8988T (cell line): Measurements from ENCODE around the gene PNKD.

ENCODE experiments used
- DNase-seq: peaks from one replicate; pipeline ENCODE4 v3.0.0; 2011

The PNKD gene

DNA sequence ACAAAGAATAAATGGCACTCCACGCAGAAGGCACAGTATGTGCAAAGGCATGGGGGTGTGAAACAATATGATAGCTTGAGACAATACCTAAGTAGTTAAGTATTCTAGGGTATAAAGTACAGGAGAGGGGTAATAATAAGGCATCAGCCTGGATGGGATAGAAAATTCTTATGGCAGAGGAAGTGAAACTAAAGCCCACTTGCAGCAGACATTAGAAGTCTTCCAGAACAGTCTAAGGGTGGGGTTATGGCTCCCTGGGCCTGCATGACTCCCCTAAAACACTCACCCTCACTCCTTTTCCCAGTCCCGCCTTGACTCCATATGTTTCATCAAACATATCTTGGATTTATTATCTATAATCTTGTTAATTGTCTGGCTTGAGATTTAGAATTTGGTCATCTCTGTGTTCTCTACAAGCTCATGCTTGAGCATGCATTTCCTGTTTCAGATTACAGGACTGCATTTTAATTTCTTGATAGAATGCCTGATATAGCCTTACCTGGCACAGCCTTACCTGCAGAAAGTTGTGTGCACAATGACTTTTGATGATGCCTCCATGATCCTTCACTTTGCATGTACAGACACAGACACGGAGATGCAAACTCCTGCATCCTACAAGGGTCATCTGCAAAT is 50.5 kb downstream of the PNKD start:
- no peak for DNase-seq

DNA sequence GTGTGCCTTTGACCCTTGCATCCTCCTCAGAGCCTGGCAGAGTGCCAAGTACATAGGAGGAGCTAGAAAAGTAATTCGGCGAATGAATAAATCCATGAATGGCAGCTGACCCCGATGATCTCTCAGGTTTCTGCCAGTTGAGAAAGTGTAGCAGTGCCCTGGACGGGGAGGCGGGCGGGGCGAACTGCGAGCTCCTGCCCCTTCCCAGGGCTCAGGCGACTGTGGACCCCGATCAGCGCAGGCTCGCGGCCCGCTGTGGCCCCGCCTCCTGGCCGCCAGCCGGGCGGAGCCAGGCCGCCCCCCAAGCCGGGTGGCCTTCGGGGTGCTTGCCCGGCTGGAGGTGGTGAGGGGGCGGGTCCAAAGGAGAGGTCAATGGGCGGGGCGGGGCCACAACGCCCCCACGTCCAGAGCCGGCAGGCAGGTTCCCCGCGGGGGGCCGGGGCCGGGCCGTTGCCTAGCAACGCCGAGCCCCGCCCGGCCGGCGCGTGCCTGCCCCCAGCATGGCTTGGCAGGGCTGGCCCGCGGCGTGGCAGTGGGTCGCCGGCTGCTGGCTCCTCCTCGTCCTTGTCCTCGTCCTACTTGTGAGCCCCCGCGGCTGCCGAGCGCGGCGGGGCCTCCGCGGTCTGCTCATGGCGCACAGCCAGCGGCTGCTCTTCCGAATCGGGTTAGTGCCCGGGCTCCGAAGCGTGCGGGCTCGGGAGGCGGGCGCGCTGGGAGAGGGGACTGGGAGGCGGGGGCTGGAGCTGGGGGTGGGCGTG is 52.6 kb downstream of the PNKD start:
- DNase-seq, result peak; percentile 86

DNA sequence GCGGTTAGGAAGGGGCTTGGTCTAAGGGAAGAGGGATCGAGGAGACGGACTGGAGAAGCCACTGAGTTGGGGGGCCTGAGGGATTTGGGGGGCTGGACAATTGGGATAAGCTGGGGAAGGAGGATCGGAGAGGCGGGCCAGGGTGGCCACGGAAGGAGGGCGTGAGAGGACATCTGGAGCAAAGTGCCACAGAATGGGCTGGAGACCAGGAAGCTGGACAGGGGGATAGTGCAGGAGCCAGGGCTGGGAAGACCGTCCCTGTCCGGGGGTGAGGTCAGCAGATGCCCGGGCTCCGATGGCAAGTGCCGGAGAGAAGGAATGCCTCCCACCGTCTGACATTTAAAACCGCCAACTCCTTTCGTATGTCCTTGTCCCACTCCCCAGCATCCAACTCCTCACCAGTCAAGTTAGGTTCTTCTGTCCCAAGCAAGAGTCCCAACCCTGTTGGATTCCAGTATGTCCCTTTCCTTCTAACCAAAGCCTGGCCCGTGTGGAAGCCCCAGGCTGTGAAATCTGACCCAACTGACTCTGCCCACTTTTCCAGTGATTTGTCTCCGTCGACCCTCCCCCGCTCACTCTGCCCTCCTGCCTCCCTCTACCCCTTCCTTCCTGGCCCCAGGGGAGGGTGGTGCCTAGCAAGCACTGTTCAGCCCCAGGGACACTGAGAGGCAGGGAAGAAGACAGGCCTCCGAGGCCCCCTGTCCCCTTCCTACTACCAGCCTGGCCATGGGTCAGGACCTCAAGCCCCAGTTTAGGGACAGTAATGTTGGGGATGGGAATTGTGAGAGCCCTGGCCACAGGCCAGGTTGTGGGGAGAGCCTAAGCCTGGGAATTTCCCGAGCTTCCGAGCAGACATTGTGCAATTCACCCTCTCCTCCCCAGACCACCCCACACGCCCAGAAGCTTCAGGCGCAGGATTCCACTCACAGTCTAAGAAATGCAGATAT is 53.5 kb downstream of the PNKD start:
- DNase-seq, result no peak

DNA sequence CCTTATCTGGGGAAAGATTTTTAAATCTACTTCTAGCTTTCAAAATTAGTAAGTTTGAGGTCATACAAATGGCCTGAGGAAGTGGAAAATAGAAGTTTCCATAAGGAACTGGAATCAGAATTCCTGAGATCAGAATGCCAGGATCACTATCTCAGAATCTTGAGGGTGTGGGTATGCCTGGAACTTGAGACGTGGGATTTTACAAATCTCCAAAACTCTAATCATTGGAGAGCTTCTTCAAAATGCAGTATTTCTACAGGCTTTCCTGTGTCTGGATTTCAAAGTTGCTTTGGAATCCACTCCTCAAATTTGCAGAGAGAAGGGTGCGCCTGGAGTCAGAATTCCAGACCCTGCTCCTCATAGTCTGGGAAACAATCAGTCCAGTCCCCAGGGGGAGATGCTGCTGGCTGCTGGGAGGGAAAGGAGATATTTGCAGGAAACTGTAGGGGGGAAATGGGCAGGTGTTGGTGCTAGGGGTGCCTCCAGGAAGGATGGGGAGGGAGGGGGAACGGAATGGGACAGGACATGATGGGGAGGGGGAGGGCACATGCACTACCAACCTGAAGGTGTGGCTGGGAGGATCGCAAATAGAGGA is 55.3 kb downstream of the PNKD start:
- DNase-seq, result no peak

DNA sequence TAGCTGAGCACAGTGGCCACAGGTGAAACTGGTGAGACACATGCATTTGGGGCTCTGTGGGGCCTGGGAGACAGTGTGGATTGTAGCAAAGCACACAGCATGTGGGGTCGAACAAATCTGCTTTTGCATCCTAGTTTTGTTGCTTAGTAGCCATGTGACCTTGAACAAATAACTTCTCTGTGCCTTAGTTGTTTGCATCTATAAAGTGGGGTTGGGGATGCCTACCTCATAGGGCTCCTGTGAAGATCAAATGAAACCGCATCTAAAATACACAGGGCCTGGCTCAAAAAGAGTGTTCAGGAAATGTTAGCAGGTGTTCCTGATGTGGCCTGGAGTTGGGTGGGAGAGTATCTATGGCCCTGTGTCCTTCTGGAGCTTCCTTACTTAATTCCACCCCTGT is 56.0 kb downstream of the PNKD start:
- DNase-seq, result no peak

DNA sequence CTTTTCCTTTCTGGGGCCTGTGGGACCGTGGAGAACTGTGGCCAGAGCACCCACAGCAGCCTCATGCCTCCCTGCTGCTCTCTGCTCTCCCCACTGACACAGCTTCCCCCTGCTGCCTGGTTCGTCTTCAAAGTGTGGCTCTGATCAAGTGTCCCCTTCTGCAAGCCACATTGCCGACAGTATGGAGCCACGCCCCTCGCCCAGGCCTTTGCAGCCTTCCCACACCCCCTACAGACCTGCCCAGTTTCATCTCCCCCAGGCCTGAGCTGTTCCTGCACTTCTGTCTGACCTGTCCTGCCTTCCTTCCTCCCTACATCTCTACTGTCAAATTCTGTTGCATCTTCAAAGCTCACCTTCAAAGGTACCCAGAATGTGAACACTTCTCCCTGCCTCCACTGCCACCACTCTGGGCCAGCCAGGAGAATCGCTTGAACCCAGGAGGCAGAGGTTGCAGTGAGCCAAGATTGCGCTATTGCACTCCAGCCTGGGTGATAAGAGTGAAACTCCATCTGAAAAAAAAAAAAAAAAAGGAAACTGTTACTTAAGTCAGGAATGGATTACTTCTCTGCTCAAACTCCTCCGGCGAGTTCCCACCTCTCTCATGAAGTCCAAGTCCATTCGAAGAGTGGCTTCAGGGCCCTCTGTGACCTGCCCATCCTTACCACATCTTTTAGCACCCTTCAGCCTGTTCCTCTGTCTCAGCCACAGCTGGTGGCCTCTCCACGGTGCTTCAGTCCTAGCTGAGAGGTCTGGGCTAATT is 57.3 kb downstream of the PNKD start:
- no peak for DNase-seq

DNA sequence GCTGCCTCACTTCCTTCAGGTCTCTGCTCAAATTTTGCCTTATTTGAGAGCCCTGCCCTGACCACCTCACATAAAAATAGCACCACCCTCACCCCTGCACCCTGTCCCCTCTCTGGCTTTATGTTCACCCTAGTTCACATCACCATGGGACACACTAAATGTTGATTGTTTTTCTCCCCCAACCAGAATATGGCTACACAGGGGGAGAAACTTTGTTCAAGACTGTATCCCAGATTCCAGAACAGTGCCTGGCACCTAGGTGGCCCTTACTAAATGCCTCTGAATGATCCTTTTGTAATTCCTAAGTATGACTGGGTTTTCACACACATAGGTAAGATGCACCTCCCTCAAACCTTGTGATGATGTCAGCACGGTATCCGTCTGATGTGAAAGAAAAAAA is 58.0 kb downstream of the PNKD start:
- DNase-seq, result no peak

DNA sequence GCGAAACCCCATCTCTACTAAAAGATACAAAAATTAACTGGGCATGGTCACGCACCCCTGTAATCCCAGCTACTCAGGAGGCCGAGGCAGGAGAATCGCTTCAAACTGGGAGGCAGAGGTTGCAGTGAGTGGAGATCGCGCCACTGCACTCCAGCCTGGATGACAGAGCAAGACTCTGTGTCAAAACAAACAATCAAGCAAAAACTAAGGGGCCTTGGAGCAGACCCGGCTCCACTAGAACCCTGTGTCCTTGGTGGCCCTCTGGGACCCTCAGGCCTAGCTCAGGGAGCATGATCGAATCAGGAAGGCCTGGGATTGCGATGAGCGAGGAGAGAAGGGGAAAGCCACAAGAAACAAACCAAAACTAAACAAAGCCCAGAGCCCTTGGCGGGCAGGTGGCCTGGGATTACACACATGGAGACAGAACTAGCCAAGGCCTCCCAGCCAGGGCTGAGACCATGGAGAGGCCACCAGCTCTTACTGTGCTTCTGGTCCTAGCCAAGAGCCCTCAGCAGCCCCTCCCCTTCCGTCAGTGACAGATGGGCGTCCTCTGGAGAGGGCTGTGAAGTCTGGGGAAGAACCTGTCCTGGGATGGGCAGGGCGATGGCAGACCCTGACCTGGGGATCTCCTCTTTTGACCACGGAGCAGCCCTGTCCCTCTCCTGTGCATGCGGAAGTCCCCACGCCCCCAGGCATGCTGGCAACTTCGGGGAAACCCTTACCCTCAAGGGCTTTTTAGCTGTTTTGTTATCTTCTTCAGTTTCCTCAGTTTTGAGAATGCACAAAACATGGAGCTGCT is 58.9 kb downstream of the PNKD start:
- DNase-seq, result no peak

DNA sequence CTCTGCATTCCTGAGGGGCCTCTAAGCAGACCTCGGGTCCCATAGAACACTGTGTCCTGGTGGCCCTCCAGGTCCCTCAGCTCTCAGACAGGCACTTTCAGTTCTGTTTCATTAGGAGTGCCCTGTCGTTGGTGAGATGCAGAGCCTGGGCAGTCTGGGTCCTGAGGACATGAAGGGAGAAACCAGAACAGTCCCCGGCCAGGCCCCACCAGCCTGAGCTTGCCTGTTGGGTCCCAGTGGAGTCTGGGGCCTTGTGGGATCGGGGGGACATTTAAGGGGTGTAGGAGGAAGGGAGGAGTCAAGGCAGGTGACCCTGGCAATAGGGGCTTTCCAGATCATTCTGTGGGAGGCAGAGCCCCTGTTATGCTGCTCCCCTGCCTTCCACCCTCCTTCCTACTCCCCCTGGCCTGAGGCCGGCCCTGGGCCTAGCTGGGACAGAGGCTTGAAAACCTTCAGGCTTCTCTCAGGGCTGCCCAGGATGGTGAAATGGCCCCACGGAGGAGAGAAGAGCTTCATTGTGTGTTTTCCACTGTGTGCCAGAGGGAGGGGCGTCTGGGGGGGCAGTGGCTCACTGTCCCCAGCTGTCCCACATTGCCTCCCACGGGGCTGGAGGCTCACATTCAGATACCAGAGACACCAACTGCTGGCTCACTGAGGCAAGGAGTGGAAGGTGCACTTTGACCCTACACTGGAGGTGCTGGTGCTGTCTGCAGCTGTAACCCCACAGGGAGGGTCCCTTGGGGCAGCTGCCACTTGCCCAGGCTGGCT is 59.7 kb downstream of the PNKD start:
- DNase-seq, result no peak

DNA sequence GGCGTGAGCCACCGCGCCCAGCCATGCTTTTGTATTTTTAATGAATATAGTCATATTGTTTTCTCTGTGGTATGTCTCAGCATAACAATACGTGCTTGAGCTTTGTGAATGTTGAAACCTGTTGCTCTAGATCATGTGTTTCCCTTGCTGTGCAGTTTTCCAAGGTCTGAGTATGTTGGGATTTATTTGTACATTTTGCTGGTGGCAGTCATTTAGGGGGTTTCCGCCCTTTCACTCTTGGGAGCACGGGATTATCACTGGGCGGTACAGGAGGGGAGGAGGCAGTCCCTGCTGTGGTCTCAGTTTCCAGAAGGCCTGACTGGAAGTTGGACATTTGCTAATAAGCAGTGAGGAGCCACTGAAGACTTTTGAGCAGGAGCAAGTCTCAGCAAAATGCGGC is 61.4 kb downstream of the PNKD start:
- DNase-seq, result no peak

DNA sequence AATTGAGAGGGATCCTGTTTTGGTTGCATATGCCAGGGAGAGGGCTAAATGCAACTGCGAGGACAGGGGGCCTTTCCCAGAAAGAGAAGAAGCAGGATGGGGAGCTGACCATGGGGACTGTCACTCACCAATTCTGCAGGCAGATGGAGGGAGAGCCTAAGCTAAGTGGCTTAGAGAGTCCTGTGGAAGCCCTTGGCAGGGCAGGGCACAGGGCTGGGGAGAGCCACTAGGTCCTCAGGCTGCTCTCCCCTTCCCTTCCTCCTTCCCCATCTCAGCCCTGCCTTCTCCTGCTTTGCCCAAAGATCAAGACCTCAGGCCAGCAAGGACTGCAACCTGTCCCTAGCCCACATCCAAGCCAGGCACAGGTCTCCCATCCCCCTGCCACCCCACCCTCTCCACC is 62.0 kb downstream of the PNKD start:
- no peak for DNase-seq

DNA sequence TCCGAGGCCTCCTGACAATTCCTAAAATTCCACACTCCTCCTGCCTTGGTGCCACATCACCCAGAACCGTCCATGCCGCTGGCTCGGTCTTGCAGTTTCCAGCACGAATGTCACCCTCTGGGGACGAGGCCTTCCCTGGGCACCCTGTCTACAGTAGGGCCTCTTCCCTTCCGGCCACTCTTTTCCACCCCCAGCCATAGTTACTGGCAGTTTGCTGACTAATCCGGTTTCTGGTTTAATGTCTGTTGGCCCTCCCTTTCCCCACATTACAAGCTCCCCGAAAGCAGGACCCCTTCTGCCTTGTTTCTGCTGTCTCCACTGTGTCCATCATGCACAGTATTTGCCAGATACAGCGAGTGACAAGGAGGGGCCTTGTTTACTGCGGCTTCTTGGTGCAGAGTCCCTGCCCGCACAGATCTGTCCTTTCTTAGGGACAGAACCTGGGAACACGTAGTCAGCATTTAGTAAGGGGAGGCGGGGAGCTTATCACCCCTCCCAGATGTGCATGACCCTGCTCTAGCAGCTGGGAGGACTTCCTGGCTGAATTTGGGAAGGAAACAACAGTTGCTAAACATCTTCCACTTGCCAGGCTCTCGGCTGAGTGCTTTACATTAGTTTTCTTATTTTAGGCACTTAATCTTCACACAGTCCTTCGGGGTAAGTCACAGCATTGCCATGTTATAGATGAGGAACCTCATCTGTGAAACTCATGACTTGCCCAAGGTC is 62.8 kb downstream of the PNKD start:
- DNase-seq, result no peak

DNA sequence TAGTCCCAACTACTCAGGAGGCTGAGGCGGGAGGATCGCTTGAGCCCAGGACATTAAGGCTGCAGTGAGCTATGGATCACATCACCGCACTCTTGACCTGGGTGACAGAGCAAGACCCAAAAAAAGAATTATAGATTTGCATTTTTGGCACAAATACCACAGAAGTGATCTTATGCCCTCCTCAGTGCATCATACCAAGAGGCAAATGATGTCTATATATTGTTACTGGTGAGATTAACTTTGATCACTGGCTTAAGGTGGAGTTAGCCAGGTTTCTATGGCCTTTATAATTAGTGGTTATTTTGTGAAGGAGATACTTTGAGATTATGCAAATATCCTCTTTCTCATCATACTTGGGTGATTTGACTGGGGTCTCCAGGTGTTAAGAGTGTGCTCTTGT is 64.2 kb downstream of the PNKD start:
- no peak for DNase-seq

DNA sequence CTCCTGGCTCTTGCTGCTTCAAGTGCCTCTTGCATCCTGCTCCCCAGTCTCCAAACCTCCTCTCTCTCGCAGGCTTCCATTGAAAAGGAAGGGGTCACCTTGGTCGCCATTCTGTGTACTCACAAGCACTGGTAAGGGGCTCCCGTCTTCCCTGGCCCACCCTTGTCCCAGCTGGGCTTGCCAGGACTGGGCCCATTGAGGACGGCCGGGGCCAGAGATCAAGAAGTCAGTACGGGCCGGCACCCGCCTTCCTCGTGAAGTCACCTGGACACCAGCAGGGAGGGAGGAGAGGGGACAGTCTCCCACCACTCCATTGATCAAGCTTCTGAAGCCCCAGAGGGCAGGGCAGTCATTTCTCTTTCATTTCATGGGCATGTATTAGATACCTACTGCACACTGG is 70.3 kb downstream of the PNKD start:
- DNase-seq, result no peak

DNA sequence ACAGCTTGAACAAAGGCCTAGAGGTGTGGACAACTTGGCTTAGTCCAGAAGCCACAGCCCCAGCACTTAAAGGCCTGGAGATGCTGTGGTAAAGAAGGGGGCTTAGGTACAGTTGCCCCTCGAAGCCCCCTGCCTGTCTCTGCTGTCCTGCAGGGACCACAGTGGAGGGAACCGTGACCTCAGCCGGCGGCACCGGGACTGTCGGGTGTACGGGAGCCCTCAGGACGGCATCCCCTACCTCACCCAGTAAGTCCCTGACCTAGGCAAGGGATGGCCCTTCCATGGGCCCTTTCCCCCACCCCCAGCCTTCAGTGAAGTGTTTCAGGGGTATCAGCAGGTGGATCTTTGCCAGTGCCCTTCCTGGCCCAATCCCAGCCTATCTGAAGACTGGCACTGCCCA is 71.1 kb downstream of the PNKD start:
- no peak for DNase-seq

DNA sequence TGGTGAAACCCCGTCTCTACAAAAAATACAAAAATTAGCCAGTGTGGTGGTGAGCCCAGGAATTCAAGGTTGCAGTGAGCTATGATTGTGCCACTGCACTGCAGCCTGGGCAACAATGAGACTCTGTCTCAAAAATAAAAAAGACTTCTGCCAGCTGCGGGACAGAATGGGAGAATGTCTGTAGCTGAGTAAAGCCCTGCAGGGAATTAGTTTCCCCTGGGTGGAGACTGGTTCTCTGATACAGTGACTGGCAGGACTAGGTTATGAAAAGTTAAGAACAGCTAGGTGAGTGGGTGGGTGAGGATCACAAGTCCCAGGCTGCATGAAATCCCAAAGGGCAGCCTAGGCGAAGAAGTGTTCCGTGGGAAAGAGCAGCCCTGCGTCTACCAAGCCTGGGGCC is 72.5 kb downstream of the PNKD start:
- DNase-seq, result no peak

DNA sequence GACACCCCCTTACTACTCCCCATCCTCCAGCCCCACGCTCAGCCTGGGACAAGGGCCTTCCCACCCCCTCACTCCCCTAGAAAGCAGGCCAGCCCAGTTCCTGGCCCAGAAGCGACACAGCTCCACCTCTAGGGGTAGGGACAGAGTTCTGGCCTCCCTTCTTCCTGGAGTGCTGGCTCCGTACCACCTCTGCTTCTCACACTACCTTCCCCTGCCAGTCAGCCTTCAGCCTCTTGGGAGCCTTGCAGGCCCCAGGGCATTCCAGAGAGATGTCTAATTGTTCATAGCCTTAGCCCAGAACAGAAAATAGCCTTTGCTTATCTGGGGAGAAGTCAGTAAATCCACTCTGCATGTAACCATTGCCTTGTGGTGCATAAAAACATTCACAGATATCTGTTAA is 73.3 kb downstream of the PNKD start:
- DNase-seq, result no peak

DNA sequence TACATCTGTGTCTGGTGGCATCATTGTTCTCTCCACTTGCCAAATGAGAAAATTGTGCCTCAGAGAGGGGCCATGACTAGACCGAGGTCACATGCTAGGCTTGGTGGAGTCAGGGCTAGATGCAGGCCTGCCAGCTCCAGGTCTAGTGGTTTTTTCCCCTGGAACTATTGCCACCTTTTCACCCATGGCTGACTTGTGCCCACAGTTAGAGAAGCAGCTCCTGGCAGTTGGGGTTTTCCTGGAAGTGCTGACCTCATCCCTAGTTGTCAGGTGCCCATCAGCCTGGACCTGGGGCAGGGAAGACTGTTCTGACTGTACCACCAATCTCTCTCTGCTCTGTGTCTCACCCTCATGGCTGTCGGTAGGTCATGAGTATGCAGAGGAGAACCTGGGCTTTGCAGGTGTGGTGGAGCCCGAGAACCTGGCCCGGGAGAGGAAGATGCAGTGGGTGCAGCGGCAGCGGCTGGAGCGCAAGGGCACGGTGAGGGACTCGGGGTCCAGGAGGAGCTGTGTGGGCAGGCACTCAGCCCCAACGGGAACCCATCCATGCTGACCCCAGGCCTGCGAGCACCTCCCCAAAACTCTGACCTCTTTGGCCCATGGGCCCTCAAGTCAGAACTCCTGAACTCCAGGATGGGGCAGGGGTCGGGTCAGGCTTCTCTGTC is 73.9 kb downstream of the PNKD start:
- no peak for DNase-seq

DNA sequence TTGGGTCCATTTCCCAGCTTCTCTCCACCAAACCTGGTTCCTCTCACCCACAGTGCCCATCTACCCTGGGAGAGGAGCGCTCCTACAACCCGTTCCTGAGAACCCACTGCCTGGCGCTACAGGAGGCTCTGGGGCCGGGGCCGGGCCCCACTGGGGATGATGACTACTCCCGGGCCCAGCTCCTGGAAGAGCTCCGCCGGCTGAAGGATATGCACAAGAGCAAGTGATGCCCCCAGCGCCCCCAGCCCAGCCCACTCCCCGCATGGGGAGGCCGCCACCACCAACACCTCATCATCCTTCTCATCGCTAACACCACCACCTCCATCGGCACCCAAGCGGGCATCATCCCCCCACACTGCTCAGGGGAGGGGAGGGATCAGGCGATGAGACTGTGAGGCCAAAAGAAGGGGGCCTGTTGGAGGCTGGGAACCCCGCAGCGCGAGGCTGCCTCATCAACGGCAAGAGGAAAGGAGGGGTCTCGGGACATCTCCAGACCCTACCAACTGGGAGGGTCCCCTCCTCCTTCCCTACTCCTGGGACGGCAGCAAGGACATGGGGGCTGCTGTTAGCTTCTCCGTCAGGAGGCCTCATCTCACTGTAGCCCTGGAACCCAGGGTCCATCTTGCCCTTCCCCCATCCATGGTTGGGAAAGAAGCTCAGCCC is 74.6 kb downstream of the PNKD start:
- no peak for DNase-seq
